ENCODE data around the gene STK11. TPM values are rescaled to one million over a fixed set of nuclear protein-coding genes. Genes with fewer than 3 reads are reported as not detected.

The STK11 gene
- polyA plus RNA-seq, 1 of the 3 experiments (the other 2 are of a cell fraction), result 55.5 TPM

DNA sequence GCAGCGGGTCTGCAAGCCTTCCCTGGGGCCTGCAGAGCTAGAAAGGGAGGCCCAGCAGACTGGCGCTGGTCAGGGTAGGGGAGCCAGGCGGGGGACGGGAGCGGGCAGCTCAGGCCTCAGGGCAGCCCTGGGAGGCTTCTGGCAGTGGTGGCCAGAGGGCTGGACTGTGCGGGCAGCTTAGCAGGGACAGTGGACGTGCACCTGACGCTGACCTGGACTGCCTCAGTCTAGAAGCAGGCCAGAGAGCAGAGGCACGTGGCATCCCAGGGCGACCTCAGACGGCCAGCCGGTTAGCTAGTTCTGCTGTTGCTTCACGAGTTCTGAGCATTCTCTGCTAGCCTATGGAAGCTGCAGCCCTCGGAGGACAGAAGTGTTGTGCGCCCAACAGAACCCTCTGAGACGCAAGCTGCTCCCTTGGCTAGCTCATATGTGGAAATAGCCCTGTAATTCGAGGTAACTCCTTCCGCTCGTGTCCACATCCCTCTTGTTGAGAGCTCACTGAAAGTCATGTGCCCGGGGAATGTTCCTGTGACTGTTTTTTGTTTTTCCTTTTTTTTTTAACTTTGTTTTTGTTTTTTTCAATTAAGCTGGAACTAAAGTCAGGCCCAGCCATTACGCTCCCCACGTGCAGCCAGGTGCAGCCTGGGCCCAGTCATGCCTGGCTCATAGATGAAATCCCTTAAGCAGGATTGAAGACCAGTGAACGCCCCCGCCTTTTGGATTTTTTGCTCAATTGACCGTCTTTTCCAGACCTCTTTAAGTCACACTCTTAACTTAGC, 67.9 kb downstream of the STK11 start:
- CTCF ChIA-PET, result interaction anchor here (0.7 to 5.8 kb wide), 6 partner anchors 12 to 169 kb away, joined by 3 to 62 read pairs (median 4); partner anchors contain the start of gene GPX4
- no peak for DNase-seq
- peaks cover 72% of the 10 kb centered on the region for H3K79me2 ChIP-seq (ENCODE audit: insufficient read depth)

More for the DNA sequence above, 67.9 kb downstream of the STK11 start:
- TF ChIP-seq, protein P1, sequence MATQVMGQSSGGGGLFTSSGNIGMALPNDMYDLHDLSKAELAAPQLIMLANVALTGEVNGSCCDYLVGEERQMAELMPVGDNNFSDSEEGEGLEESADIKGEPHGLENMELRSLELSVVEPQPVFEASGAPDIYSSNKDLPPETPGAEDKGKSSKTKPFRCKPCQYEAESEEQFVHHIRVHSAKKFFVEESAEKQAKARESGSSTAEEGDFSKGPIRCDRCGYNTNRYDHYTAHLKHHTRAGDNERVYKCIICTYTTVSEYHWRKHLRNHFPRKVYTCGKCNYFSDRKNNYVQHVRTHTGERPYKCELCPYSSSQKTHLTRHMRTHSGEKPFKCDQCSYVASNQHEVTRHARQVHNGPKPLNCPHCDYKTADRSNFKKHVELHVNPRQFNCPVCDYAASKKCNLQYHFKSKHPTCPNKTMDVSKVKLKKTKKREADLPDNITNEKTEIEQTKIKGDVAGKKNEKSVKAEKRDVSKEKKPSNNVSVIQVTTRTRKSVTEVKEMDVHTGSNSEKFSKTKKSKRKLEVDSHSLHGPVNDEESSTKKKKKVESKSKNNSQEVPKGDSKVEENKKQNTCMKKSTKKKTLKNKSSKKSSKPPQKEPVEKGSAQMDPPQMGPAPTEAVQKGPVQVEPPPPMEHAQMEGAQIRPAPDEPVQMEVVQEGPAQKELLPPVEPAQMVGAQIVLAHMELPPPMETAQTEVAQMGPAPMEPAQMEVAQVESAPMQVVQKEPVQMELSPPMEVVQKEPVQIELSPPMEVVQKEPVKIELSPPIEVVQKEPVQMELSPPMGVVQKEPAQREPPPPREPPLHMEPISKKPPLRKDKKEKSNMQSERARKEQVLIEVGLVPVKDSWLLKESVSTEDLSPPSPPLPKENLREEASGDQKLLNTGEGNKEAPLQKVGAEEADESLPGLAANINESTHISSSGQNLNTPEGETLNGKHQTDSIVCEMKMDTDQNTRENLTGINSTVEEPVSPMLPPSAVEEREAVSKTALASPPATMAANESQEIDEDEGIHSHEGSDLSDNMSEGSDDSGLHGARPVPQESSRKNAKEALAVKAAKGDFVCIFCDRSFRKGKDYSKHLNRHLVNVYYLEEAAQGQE (IDR thresholded peaks at IDR 0.05; ENCODE audit: low read depth, low read length), result no peak
- TF ChIP-seq, protein P2, sequence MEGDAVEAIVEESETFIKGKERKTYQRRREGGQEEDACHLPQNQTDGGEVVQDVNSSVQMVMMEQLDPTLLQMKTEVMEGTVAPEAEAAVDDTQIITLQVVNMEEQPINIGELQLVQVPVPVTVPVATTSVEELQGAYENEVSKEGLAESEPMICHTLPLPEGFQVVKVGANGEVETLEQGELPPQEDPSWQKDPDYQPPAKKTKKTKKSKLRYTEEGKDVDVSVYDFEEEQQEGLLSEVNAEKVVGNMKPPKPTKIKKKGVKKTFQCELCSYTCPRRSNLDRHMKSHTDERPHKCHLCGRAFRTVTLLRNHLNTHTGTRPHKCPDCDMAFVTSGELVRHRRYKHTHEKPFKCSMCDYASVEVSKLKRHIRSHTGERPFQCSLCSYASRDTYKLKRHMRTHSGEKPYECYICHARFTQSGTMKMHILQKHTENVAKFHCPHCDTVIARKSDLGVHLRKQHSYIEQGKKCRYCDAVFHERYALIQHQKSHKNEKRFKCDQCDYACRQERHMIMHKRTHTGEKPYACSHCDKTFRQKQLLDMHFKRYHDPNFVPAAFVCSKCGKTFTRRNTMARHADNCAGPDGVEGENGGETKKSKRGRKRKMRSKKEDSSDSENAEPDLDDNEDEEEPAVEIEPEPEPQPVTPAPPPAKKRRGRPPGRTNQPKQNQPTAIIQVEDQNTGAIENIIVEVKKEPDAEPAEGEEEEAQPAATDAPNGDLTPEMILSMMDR (IDR thresholded peaks at IDR 0.05), result no peak
- TF ChIP-seq RAD21 (IDR thresholded peaks at IDR 0.05; ENCODE audit: low read length), result no peak
- no peak for TF ChIP-seq RCOR1 (IDR thresholded peaks at IDR 0.05; ENCODE audit: low read length)
- TF ChIP-seq TAF1 (IDR thresholded peaks at IDR 0.05; ENCODE audit: borderline replicate concordance, low read depth, low read length), result no peak
- peak; percentile 56; the same call in 1 of the 2 replicates for TF ChIP-seq SIN3A (IDR thresholded peaks at IDR 0.05; ENCODE audit: borderline replicate concordance, low read depth, low read length)
- TF ChIP-seq POLR2AphosphoS5 (IDR thresholded peaks at IDR 0.05; ENCODE audit: low read depth, low read length), result peak; percentile 1; the same call in 1 of the 2 replicates
- no peak for TF ChIP-seq JUND (IDR thresholded peaks at IDR 0.05)
- Histone ChIP-seq H3K4me2 (peak overlapping the region; percentile 100; the same call in 1 of the 2 replicates), H3K9me2 (no peaks in the 10 kb centered on the region), H3K4me3 (ENCODE audit: low read depth in 2 of 2, low read length in 1 of 2) (no peak overlapping the region), H3K9me3 (no peaks in the 10 kb centered on the region), H3K4me1 (ENCODE audit: control insufficient read depth in 1 of 2, insufficient read depth in 2 of 2, low read depth in 1 of 2, low read length in 1 of 2) (peaks cover 30 to 52% of the 10 kb centered on the region in 2 experiments; a peak in 2 of 4 replicates), H3K27ac (ENCODE audit: low read depth in 2 of 2, low read length in 1 of 2) (peak overlapping the region; percentile 30 to 41), H4K20me1 (ENCODE audit: insufficient read depth) (peaks cover 53% of the 10 kb centered on the region), H3K27me3 (ENCODE audit: insufficient read depth) (no peaks in the 10 kb centered on the region), H3K36me3 (replicated peaks in 1 of 2; ENCODE audit: control insufficient read depth in 1 of 2, insufficient read depth in 2 of 2, low read length in 1 of 2) (peaks cover 47 to 56% of the 10 kb centered on the region in 2 experiments), H3K9ac (no peak overlapping the region; the same call in 1 of the 2 replicates), H2AFZ (ENCODE audit: low read depth) (no peak overlapping the region), H3F3A (replicated peaks; ENCODE audit: insufficient read depth) (peaks cover 53% of the 10 kb centered on the region)
- POLR2A ChIA-PET, result interaction anchor here (0.6 to 1.2 kb wide), 6 partner anchors 20 to 477 kb away, joined by 3 to 8 read pairs (median 3); no protein-coding TSS in a partner anchor
- 94% methylated on average over 20 of the region's 25 CpGs for WGBS (ENCODE audit: low lambda C conversion rate)

All from SK-N-SH (cell line).